Activated T-cell treated with anti-CD3 and anti-CD28 coated beads, Interleukin-2, amount 50 U/mL, for 72 hours (primary cell): ENCODE measurements around the gene SIRPA. TPM values are rescaled to one million over a fixed set of nuclear protein-coding genes. Genes with fewer than 3 reads are reported as not detected.

Source experiments
- ATAC-seq, 2 donors: fragments of 150-1000 bp; cut with Tn5 transposase; replicated peaks in 1 of 2; 2 replicates each; pipeline ENCODE4 v1.10.0; 2021; ENCODE audit warnings: moderate library complexity in 2 of 2, mild to moderate bottlenecking in 1 of 2
- DNase-seq, 2 donors: peaks; one replicate each; pipeline ENCODE4 v3.0.0; 2021 to 2022; ENCODE audit warnings: mixed read lengths in 1 of 2
- H3K27ac Mint-ChIP-seq: one replicate; pipeline ENCODE4 v1.8.0; 2022; ENCODE audit warnings: mild to moderate bottlenecking, moderate library complexity, mixed read lengths
- H3K27me3 Mint-ChIP-seq: one replicate; pipeline ENCODE4 v1.8.0; 2022; ENCODE audit warnings: low read depth, mixed read lengths
- H3K36me3 Mint-ChIP-seq, 2 donors: one replicate each; pipeline ENCODE4 v1.8.0; 2022; ENCODE audit warnings: mixed read lengths in 2 of 2, mild to moderate bottlenecking in 1 of 2; ENCODE audit not compliant: insufficient read depth in 2 of 2
- H3K4me1 Mint-ChIP-seq: one replicate; pipeline ENCODE4 v1.8.0; 2022; ENCODE audit warnings: low read depth, mixed read lengths
- H3K4me3 Mint-ChIP-seq, 2 donors: one replicate each; pipeline ENCODE4 v1.8.0; 2022; ENCODE audit warnings: mild to moderate bottlenecking in 2 of 2, mixed read lengths in 2 of 2, moderate library complexity in 2 of 2
- H3K9me3 Mint-ChIP-seq, 2 donors: one replicate each; pipeline ENCODE4 v1.8.0; 2022; ENCODE audit warnings: mixed read lengths in 2 of 2
- total RNA-seq, 2 donors: library from RNA; stranded (reverse); gene quantifications; one replicate each; pipeline ENCODE4 v1.2.3, GENCODE V29; 2022

The SIRPA gene
- total RNA-seq, 2 donors from 2014 or later, result 0.05 to 0.22 TPM

GRCh38 chr20:1946762-1947534 is 51.7 kb downstream of the SIRPA start:
- Mint-ChIP-seq H3K4me3 (peak overlapping the region; percentile 13 to 20), H3K27me3 (peaks cover 42% of the 10 kb centered on the region), H3K27ac (no peak overlapping the region), H3K4me1 (no peaks in the 10 kb centered on the region), H3K36me3 (no peaks in the 10 kb centered on the region), H3K9me3 (no peaks in the 10 kb centered on the region)
- DNase-seq, result no peak
- no peak for ATAC-seq

- Mint-ChIP-seq H3K4me1 (no peaks in the 10 kb centered on the region), H3K4me3 (no peak overlapping the region), H3K9me3 (no peaks in the 10 kb centered on the region), H3K27ac (no peak overlapping the region), H3K27me3 (peaks cover 37% of the 10 kb centered on the region), H3K36me3 (no peaks in the 10 kb centered on the region)
- DNase-seq (no peak), ATAC-seq (no peak)
Observed at GRCh38 chr20:1947535-1947846, 52.3 kb downstream of the SIRPA start.

- peaks cover 22% of the 10 kb centered on the region for H3K27me3 Mint-ChIP-seq
- H3K27ac Mint-ChIP-seq, result no peak overlapping the region
- DNase-seq (no peak), ATAC-seq (no peak)
- no peaks in the 10 kb centered on the region for H3K36me3 Mint-ChIP-seq
- H3K4me3 Mint-ChIP-seq, result no peak overlapping the region
- no peaks in the 10 kb centered on the region for H3K9me3 Mint-ChIP-seq
- H3K4me1 Mint-ChIP-seq, result no peaks in the 10 kb centered on the region
Observed at GRCh38 chr20:1949347-1950100, 54.3 kb downstream of the SIRPA start.

- no peaks in the 10 kb centered on the region for H3K9me3 Mint-ChIP-seq
- no peak overlapping the region for H3K27ac Mint-ChIP-seq
- H3K4me1 Mint-ChIP-seq, result no peaks in the 10 kb centered on the region
- peaks cover 22% of the 10 kb centered on the region for H3K27me3 Mint-ChIP-seq
- no peaks in the 10 kb centered on the region for H3K36me3 Mint-ChIP-seq
- DNase-seq (no peak), ATAC-seq (no peak)
- H3K4me3 Mint-ChIP-seq, result no peak overlapping the region
Observed at GRCh38 chr20:1950836-1951235, 55.6 kb downstream of the SIRPA start.

GRCh38 chr20:1951436-1952115 is 56.4 kb downstream of the SIRPA start:
- Mint-ChIP-seq H3K4me1 (no peaks in the 10 kb centered on the region), H3K27me3 (peaks cover 21% of the 10 kb centered on the region), H3K4me3 (no peak overlapping the region), H3K9me3 (no peaks in the 10 kb centered on the region), H3K36me3 (no peaks in the 10 kb centered on the region), H3K27ac (no peak overlapping the region)
- no peak for ATAC-seq
- DNase-seq, result no peak

- no peak overlapping the region for H3K27ac Mint-ChIP-seq
- H3K27me3 Mint-ChIP-seq, result peaks cover 19% of the 10 kb centered on the region
- ATAC-seq, result no peak
- H3K36me3 Mint-ChIP-seq, result no peaks in the 10 kb centered on the region
- no peaks in the 10 kb centered on the region for H3K4me1 Mint-ChIP-seq
- H3K4me3 Mint-ChIP-seq, result no peak overlapping the region
- no peak for DNase-seq
- H3K9me3 Mint-ChIP-seq, result no peaks in the 10 kb centered on the region
Observed at GRCh38 chr20:1952737-1953530, 57.7 kb downstream of the SIRPA start.

GRCh38 chr20:1953621-1954020 is 58.4 kb downstream of the SIRPA start:
- Mint-ChIP-seq H3K27me3 (peaks cover 14% of the 10 kb centered on the region), H3K36me3 (no peaks in the 10 kb centered on the region), H3K9me3 (no peaks in the 10 kb centered on the region), H3K4me3 (no peak overlapping the region), H3K4me1 (no peaks in the 10 kb centered on the region), H3K27ac (no peak overlapping the region)
- no peak for DNase-seq
- ATAC-seq, result no peak

- Mint-ChIP-seq H3K9me3 (no peaks in the 10 kb centered on the region), H3K4me1 (no peaks in the 10 kb centered on the region), H3K36me3 (no peaks in the 10 kb centered on the region), H3K4me3 (no peak overlapping the region), H3K27me3 (peaks cover 9% of the 10 kb centered on the region), H3K27ac (no peak overlapping the region)
- DNase-seq (no peak), ATAC-seq (no peak)
Observed at GRCh38 chr20:1955217-1955616, 60.0 kb downstream of the SIRPA start.

GRCh38 chr20:1958426-1958825 is 63.2 kb downstream of the SIRPA start:
- H3K27ac Mint-ChIP-seq, result no peak overlapping the region
- no peak for DNase-seq
- H3K27me3 Mint-ChIP-seq, result peaks cover 35% of the 10 kb centered on the region

GRCh38 chr20:1959156-1959555 is 63.9 kb downstream of the SIRPA start:
- Mint-ChIP-seq H3K4me3 (no peak overlapping the region), H3K27ac (no peak overlapping the region), H3K9me3 (no peaks in the 10 kb centered on the region), H3K27me3 (peaks cover 40% of the 10 kb centered on the region), H3K4me1 (no peaks in the 10 kb centered on the region), H3K36me3 (no peaks in the 10 kb centered on the region)
- DNase-seq (no peak), ATAC-seq (no peak)

More at GRCh38 chr20:1958426-1958825, 63.2 kb downstream of the SIRPA start:
- Mint-ChIP-seq H3K4me3 (no peak overlapping the region), H3K4me1 (no peaks in the 10 kb centered on the region), H3K9me3 (no peaks in the 10 kb centered on the region), H3K36me3 (no peaks in the 10 kb centered on the region)
- no peak for ATAC-seq

- Mint-ChIP-seq H3K9me3 (no peaks in the 10 kb centered on the region), H3K27me3 (peaks cover 51% of the 10 kb centered on the region), H3K36me3 (no peaks in the 10 kb centered on the region), H3K4me1 (peaks cover 13% of the 10 kb centered on the region), H3K4me3 (no peak overlapping the region), H3K27ac (no peak overlapping the region)
- no peak for DNase-seq
- ATAC-seq, result no peak
Observed at GRCh38 chr20:1961374-1961773, 66.2 kb downstream of the SIRPA start.

- Mint-ChIP-seq H3K27me3 (peaks cover 48% of the 10 kb centered on the region), H3K4me3 (no peak overlapping the region), H3K4me1 (peaks cover 13% of the 10 kb centered on the region), H3K36me3 (no peaks in the 10 kb centered on the region), H3K9me3 (no peaks in the 10 kb centered on the region), H3K27ac (no peak overlapping the region)
- DNase-seq (no peak), ATAC-seq (no peak)
Observed at GRCh38 chr20:1964061-1964460, 68.9 kb downstream of the SIRPA start.
